ENCODE results near the gene CEP95.
A peak's percentile ranks its signal among the peaks of the same experiment; 100 is the strongest.
"Not testable (repeated sequence)": the region's sequence is repeated elsewhere in the genome, so short reads cannot be mapped to it uniquely, and the experiment has no call there.

Gene CEP95, protein sequence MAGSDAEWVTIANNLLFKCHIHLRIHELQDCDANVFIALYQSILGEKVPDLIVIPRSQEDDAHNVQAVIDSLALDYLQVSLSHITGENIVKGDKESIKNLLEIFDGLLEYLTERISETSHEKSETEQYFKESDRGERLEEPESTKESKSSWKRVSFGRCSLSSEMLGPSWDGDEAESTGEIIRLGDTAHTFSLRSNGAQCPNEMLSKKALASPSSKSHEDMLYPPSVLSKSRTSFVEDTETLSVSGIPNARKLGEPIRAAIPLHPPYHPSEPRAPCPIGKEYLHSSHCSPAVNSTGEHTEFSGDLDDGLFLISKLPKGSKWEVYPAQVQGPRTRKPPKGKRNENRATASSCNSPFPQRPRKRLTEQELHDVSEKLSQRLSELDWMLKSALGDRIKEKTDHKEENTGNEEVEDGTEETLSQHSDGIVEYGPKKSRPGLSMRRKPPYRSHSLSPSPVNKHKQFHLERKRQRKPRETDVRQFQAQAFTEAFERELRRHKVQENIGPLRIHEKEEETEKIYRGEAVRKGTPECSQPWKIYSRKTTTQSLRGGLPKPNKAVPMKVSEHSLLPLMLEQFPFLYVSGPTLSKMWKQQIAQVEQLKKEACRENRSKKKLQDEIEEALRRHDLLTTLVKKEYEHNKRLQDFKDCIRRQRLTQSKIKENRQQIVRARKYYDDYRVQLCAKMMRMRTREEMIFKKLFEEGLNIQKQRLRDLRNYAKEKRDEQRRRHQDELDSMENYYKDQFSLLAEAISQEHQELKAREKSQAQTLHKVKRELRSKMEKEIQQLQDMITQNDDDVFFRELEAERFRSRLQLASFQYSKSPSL

DNA sequence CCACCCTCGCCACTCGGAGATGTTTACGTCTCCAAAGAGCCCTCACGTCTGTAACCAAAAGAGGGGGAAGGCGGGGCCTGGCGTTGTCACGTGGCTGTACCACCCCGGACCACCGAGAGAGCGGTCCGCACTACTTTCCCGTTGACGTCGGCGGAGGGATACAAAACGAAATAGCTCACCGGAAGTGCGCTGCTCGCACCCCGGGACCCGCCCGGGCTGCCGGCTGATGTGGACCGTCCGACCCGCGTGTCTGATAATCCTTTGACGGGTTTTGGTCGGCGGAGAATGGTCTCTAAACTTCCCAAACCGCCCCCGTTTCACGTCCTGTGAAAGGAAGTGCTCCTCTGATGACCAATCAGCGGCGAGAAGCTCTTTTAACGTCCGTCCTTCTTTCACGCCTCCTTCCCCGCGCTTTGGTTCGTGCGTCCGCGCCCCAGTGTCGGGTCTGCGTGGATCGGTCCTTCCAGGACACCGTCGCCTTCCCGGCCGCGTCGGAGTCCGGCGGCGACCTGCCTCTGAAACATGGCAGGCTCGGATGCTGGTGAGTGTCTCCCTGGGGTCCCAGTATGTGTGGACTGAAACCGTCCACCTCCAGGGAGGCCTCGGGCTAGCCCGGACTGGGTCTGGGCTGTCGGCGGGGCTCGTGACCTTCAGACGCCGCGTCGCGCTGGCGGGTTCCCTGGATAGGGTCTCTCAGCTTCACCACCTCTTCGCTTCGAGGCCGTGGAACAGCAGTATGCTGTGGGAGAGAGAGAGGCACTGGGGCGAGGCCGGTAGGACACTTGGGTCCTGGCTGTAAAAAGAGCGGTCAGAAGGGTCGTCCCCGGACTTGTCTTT lies at the start of gene CEP95:
CEP95 (plus strand) TSS at position 402 of the 837 bp plus-strand sequence; CDS start at position 523, 121 bp downstream.
- peak; percentile 95 for DNase-seq (ENCODE audit: low read depth)

DNA sequence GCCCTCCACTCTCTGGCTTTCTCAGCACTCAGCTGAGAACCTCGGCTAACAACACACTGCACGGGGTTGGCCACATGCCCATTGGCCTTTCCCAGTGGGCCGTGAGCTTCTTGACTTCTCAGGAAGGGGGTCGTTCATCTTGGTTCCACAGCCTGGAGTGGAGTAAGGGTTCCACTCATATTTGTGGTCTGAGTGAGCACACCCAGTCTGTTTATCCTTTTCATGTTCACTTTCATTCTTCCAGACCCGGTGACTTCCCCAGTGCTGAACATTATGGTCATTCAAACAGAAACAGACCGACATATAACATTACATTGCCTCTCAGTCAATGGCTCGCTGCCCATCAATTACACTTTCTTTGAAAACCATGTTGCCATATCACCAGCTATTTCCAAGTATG lies 49.6 kb upstream of the CEP95 start:
- DNase-seq (ENCODE audit: low read depth): no peak

DNA sequence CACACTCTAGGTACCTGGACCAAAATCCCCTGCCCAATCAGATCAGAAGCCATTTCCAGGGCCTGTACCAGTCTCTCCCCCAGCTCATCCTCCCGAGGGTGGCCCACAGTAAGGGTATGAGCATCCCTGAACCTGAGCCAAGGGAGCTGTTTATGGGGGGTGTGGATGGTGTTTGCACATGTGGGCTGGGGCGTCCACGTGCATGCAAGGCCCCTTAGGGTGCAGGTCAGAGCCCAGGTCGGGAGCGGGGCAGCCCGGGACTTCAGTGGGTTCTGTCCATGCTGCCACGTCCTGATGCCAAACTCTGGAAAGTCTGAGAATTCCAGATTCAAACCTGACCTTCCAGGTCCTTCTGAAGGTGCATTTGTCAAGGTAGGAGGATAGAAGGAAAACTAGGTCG lies 48.0 kb upstream of the CEP95 start:
- no peak for DNase-seq (ENCODE audit: low read depth)

DNA sequence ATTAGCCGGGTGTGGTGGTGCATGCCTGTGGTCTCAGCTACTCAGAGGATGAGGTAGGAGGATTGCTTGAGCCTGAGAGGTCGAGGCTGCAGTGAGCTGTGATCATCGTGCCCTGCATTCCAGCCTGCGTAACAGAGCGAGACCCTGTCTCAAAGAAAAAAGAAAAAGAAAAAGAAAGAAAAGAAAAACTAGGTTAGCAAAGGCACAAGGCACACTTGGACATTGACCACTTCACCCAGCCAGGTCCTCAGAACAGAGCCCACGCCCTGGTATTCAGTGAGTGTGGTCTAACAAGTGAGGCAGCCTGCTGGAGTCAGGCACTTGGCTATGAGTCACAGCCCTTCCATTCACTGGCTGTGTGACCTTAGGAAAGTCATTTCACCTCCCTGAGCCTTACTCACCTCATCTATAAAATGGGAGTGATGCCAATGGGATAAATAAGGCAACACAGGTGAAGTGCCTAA lies 47.5 kb upstream of the CEP95 start:
- no peak for DNase-seq (ENCODE audit: low read depth)

DNA sequence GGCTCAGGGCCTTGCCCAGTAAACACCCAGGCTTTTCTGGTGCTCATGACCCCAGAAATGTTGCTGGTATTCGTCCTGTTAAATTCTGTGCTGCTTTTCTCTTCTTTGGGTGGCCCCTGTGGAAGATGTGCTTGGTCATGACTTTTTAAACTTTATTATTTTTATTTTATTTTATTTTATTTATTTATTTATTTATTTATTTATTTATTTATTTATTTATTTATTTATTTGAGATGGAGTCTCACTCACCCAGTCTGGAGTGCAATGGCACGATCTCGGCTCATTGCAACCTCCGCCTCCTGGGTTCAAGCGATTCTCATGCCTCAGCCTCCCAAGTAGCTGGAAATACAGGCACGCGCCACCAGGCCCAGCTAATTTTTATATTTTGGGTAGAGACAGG lies 47.0 kb upstream of the CEP95 start:
- DNase-seq (ENCODE audit: low read depth): not testable (repeated sequence)

DNA sequence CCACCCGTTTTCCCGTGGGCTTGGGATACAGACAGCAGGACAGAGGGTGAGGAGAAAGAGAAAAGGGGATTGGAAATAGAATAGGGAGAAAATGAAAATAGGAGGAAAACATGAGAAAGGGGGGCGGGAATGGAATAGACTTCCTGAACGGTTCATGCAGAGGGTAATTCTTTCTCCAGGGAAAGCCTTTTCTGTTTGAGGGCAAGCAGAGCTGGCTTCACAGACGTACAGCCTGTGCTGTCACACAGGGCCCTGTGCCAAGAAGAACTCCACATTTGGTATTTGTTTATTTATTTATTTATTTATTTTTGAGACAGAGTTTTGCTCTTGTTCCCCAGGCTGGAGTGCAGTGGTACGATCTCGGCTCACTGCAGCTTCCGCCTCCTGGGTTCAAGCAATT lies 45.8 kb upstream of the CEP95 start:
- DNase-seq (ENCODE audit: low read depth): no peak

DNA sequence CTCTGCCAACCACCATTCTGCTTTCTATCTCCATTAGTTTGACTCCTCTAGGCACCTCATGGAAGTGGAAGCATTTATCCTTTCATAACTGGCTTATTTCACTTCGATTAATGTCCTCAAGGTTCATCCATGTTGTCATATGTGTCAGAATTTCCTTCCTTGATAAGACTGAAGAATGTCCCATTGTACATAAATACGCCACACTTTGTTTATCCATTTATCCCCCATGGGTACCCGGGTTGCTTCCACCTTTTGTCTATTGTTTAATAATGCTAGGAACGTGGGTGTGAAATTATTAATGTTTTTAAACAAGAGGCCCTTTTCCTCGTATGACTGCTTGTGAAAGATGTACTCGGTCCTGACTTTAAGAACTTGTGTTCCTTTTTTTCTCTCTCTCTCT lies 45.0 kb upstream of the CEP95 start:
- DNase-seq (ENCODE audit: low read depth): no peak

DNA sequence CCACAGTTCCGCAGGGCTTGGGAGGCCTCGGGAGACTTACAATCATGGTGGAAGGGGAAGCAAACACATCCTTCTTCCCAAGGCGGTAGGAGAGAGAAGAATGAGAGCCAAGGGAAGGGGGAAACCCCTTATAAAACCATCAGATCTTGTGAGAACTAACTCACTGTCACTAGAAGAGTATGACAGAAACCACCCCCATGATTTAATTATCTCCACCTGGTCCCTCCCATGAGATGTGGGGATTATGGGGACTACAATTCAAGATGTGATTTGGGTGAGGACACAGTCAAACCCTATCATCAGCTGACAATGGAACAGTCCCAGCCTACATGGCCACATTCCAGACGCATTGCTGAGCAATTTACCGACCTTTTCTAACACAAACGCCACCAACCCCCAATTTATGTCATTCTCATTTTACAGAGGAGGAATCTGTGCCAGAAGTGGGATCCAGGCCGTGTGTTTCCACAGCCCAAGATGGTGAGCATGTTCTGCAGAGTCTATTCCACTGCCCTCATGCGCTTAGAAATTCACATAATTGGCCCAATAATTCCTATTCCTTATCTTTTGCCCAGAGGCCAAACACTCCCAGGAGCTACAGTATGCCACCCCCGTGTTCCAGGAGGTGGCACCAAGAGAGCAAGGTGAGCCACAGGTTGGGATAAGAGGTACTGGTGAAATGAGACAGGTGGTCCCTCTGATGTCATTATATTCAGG lies 40.6 kb upstream of the CEP95 start:
- no peak for DNase-seq (ENCODE audit: low read depth)

DNA sequence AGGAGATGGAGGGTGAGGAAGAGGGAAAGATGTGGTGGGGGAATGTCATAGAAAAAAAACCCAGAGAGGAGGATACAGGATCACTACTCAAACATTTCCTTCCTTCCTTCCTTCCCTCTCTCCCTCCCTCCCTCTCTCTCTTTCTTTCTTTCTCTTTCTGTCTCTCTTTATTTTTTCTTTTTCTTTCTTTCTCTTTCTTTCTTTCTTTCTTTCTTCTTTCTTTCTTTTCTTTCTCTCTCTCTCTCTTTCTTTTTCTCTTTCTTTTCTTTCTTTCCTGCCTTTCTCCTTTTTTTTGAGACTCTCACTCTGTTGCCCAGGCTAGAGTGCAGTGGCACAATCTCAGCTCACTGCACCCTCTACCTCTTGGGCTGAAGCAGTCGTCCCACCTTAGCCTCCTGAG lies 39.9 kb upstream of the CEP95 start:
- not testable (repeated sequence) for DNase-seq (ENCODE audit: low read depth)

DNA sequence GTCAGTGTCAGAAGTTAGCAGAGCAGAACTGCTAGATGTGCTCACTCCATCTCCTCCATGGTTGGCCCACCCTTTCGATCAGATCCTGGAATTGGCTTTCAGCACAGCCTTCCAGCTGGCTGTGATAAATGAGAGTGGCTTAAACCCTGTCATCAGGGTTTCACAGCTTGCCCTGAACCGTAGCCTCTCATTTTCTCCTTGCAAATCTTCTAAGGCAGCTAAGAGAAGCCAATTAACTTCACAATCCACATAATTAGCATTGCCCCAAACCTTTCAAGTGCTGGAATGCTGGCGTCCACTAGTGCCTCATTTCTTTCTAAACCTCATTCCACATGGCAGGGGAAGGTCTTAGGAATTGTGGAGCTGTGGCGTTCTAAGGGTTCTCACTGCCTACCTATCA lies 36.2 kb upstream of the CEP95 start:
- DNase-seq (ENCODE audit: low read depth): no peak

DNA sequence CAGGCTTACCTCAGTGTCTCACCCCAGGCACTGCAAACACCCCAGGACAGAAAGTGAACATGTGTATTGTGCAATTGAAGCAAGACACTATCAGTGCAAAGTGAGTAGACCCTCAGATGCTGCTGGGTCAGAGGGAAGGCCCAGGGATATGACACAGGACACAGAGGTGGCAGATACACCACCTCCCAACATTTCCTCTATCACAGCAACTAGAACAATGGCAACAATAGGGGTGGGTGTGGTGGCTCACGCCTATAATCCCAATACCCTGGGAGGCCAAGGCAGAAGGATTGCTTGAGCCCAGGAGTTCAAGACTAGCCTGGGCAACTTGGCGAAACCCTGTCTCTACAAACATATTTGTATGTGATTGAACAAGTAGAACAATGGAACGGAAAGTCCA lies 35.3 kb upstream of the CEP95 start:
- DNase-seq (ENCODE audit: low read depth): no peak

DNA sequence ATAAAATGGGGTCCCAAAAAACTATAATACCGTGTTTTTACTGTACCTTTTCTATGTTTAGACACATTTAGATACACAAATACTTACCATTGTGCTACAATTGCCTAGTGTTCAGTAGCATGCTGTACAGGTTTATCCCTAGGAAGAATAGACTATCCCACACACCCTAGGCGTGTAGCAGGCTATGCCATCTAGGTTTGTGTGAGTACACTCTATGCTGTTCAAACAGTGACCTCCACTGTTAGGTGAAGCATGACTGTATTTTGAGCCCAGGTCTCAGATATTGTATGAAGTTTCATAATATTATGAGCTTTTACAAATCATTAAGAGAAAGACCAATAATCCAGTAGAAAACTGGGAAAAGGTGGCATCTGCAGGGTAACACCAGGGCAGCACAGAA lies 34.2 kb upstream of the CEP95 start:
- DNase-seq (ENCODE audit: low read depth): no peak

DNA sequence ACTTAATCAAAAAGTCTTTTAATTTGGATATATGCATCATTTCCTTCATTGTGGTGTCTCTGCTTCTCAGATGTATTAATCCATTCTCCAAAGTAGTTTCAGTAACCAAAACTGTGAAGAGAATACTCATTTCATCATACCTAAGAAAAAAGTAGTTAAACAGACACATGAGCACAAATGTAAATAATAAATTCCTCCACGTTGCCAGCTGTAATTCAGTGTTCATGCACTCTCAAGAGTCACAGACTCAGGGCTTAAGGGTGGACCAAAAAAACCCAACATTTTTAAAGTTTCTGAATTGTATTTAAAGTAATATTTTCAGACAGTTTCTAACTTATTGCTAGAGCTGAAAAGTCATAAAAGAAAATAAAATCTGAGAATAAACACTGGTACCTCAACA lies 28.9 kb upstream of the CEP95 start:
- DNase-seq (ENCODE audit: low read depth): no peak

DNA sequence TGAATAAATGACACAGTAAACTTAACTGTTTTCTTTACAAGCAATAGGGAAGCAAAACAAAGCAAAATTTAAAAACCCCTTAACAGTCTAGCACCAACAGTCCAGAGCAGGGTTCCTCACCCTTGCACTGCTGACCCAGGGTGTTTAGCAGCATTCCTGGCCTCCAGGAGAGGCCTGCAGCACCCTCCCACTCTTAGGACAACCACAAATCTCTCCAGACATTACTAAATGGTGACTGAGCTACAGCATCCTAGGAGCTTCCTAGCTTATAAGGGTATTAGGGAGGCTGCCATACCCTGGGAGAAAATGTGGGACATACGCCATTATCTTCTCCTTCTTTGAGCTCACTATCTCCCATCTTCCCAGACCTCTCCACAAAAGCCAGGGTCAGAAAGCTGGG lies 25.8 kb upstream of the CEP95 start:
- no peak for DNase-seq (ENCODE audit: low read depth)

DNA sequence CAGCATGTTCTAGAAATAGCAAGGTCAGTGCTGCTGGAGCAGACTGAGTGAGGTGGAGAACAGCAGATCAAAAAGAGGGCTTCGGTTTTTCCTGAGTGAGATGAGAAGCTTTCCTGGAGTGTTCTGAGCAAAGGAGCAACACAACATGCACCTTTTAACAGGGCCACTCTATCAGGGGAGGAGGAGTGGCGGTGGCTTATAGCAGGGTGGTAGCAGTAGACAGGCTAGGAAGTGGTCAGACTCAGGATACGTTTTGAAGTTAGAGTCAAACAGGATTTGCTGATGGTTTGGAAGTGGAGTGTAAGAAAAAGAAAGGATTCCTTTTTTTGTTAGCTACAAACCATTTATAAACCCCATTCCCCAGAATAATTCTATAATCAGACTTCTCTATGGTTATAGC lies 22.4 kb upstream of the CEP95 start:
- DNase-seq (ENCODE audit: low read depth): no peak

DNA sequence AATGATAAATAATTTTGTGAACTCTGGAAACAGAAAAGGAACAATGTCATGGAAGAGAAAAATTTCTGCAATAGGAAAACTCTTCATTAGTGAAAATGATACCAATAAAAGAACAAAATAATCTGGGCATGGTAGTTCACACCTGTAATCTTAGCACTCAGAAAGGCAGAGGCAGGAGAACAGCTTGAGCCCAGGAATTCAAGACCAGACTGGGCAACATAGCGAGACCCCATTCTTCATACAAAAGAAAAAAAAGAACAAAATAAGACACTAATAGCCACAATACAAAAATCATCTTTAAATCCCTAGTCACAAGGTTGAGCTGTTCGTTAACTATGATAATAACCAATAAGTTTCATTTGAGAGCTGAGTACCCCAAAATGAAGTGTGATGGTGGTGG lies 18.5 kb upstream of the CEP95 start:
- no peak for DNase-seq (ENCODE audit: low read depth)

DNA sequence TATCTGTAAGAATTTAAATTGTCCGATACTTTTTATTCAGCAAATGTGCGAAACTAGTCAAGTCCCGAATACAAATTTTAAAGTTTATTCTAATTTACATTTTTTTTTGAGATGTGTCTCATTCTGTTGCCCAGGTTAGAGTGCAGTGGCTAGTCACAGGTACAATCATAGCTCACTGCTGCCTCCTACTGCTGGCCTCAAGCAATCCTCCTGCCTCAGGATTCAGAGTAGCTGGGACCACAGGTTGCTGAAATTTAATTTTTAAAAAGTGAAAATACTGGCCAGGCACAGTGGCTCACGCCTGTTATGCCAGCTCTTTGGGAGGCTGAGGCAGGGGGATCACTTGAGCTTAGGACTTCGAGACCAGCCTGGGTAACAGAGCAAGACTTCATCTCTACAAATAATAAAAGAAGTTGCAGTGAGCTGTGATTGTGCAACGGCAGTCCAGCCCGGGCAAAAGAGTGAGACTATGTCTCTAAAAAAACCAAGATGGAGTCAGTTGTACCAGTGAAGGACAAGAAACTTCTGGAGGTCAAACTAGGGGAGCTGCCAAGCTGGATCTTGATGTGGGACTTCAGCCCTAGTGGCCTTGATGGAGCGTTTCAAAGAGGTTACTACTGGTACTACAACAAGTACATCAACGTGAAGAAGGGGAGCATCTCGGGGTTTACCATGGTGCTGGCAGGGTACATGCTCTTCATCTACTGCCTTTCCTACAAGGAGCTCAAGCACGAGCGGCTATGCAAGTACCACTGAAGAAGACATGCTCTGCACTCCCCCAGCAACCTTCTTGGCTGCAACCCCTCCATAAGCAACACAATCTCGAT lies 15.5 kb upstream of the CEP95 start:
- DNase-seq (ENCODE audit: low read depth): no peak

DNA sequence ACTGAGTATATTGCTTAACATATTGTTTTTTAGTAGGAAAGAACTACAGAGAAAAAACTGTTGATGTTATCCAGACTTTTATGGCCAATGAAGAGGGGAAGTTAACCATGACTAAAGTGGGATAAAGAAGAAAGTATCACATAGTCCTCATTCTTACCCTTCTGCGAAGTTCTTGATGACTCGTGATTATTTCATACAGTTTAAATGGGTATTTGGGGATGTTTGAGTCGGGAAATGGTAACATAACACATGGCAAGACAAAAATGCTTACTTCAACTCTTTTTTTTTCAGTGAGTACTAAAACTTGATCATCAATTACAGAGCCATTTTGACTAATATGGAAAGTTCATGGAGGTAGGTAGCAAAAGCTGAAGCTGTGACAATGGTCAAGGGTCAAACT lies 14.8 kb upstream of the CEP95 start:
- DNase-seq (ENCODE audit: low read depth): no peak

DNA sequence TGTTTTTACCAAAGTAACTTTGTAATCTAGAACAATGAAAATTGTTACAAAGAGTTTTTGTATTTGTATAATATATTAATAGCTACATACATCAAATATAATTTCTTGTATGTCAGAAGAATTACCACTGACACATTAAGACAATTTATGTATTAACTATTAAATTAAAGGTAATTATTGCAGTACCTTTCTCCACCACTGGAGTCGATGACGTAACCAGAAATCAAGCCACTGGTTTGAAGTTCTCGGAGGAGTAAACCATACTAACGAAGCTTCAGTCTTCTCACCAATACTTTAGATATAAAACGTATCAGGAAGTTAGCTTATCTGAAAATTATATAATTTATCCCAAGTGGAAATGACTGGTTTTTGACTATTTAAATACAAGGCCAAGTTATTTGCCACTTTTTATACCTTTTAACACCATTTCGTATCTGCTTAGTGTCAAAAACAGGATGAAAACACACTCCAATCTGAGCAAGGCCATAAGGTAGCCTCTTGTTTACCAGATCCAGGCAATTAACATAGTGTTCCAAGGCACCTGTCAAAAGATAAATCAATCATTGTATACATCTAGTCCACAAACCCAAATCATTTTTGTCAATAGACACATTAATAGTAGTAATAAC lies 14.2 kb upstream of the CEP95 start:
- no peak for DNase-seq (ENCODE audit: low read depth)

DNA sequence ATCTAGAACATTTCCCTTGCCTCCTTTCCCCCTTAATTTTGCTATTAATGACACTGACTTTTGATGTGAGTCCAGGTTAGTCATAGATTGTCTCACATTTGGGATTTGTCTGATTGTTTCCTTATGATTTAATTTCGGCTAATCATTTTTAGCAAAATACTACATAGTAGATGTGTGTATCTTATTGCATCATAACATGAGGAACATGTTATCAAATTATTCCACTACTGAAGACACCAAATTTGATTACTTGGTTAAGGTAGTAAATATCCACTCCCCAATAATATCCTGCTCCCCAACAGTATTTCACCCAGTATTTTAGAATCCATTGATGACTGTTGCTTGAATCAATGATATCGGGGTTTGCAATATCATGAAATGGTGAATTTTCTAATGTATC lies 12.7 kb upstream of the CEP95 start:
- no peak for DNase-seq (ENCODE audit: low read depth)

Data from stimulated activated CD8-positive, alpha-beta memory T cell treated with anti-CD3 and anti-CD28 coated beads, Interleukin-7, amount 100 ng/mL, for 24 hours (primary cell).